Endothelial cell of umbilical vein (primary cell): ENCODE results near the gene CYBA.

Experiments used
- EZH2 ChIP-seq: IDR thresholded peaks from 2 replicates; pipeline ENCODE4 v1.6.1; 2012; ENCODE audit warnings: borderline replicate concordance, low read depth, mild to moderate bottlenecking, moderate library complexity, low read length, inconsistent platforms; ENCODE audit not compliant: severe bottlenecking
- FOS ChIP-seq: IDR thresholded peaks from 2 replicates; pipeline ENCODE4 v1.6.1; 2011; ENCODE audit warnings: mild to moderate bottlenecking, low read length, moderate library complexity, borderline replicate concordance; ENCODE audit not compliant: insufficient read depth
- JUN ChIP-seq: IDR thresholded peaks from 2 replicates; pipeline ENCODE4 v1.6.1; 2011; ENCODE audit warnings: borderline replicate concordance, low read depth; ENCODE audit not compliant: insufficient read length, insufficient read depth
- MYC ChIP-seq: IDR thresholded peaks from one replicate; pipeline ENCODE4 v1.6.1; 2011; ENCODE audit warnings: mild to moderate bottlenecking, low read depth, low read length
- POLR2A ChIP-seq: IDR thresholded peaks from 2 replicates; pipeline ENCODE4 v1.6.1; 2012; ENCODE audit warnings: low read depth, mild to moderate bottlenecking, control low read depth, low read length
- POLR2AphosphoS5 ChIP-seq: IDR thresholded peaks from 2 replicates; pipeline ENCODE4 v1.6.1; 2012; ENCODE audit warnings: low read depth, mild to moderate bottlenecking, control low read depth, low read length, moderate library complexity; ENCODE audit not compliant: insufficient read depth
- TF ChIP-seq, protein P1 (sequence below), 2 donors: IDR thresholded peaks; 1 replicate in 1 of 2; 2 replicates in 1 of 2; pipeline ENCODE4 v1.5.1; 2011; ENCODE audit warnings: low read length in 2 of 2, mild to moderate bottlenecking in 2 of 2, moderate library complexity in 2 of 2, control low read depth in 1 of 2, inconsistent platforms in 1 of 2, low read depth in 1 of 2; ENCODE audit not compliant: insufficient read depth in 1 of 2; ENCODE audit errors: extremely low read depth in 1 of 2
- TF ChIP-seq, protein P2 (sequence below): IDR thresholded peaks from 2 replicates; pipeline ENCODE4 v1.6.1; 2011; ENCODE audit not compliant: insufficient read depth, insufficient read length

DNA sequence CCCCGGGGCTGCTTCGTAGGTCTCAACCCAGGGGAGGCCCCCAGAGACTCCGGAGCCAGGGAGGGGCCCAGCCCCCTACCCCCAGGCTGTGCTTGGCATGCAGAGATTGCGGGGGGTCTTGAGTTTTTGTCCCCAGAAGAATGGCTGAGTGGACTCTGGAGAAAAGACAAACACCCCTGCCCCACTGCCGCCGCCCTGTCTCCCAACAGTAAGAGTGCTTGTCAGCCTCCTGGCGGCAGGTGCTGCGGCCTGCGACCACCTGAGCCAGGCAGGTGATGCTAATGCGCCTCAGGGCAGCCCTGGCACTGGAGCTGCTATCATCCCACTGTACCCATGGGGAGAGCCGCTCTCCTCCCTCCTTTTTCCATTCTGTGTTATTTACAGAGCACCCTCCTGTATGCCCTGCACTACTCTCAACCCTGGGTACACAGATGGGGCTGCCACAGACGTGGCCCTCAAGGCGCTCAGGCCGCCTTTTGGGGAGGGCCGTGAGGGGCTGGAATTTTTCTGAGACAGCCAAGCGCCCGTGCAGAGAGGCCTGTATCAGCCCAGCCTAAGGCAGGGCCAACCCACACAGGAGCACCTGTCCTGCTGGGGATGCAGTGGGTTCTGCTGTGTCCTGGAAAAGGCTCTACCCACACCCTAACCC, 15.1 kb downstream of the CYBA start:
- no peak for TF ChIP-seq FOS
- TF ChIP-seq POLR2A = no peak
- TF ChIP-seq, protein P1, sequence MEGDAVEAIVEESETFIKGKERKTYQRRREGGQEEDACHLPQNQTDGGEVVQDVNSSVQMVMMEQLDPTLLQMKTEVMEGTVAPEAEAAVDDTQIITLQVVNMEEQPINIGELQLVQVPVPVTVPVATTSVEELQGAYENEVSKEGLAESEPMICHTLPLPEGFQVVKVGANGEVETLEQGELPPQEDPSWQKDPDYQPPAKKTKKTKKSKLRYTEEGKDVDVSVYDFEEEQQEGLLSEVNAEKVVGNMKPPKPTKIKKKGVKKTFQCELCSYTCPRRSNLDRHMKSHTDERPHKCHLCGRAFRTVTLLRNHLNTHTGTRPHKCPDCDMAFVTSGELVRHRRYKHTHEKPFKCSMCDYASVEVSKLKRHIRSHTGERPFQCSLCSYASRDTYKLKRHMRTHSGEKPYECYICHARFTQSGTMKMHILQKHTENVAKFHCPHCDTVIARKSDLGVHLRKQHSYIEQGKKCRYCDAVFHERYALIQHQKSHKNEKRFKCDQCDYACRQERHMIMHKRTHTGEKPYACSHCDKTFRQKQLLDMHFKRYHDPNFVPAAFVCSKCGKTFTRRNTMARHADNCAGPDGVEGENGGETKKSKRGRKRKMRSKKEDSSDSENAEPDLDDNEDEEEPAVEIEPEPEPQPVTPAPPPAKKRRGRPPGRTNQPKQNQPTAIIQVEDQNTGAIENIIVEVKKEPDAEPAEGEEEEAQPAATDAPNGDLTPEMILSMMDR (IDR thresholded peaks at IDR 0.05; ENCODE audit: extremely low read depth in 1 of 2, insufficient read depth in 1 of 2, low read depth in 1 of 2, low read length in 2 of 2) = no peak
- no peak for TF ChIP-seq POLR2AphosphoS5
- no peak for TF ChIP-seq MYC
- TF ChIP-seq EZH2 = no peak
- no peak for TF ChIP-seq JUN
- TF ChIP-seq, protein P2, sequence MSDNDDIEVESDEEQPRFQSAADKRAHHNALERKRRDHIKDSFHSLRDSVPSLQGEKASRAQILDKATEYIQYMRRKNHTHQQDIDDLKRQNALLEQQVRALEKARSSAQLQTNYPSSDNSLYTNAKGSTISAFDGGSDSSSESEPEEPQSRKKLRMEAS = no peak
